Left lung (tissue), 10 donors: Measurements from ENCODE around the gene TRIM65. TPM values are rescaled to one million over a fixed set of nuclear protein-coding genes. Genes with fewer than 3 reads are reported as not detected.

ENCODE experiments used
- ATAC-seq: fragments of 200-7000 bp; cut with Tn5 transposase; one replicate; pipeline ENCODE4 v1.9.1; 2020; ENCODE audit warnings: moderate library complexity
- DNase-seq, 4 donors: peaks; one replicate each; pipeline ENCODE4 v3.0.0-alpha.2; 2013 to 2020
- H3K27ac ChIP-seq, 2 donors: fragments of 200-600 bp; sonication (generic) in 1 of 2; one replicate each; pipeline versions ENCODE4 v1.5.0 to v1.8.0; 2020 to 2021
- H3K27me3 ChIP-seq, 2 donors: fragments of 200-600 bp; sonication (generic) in 1 of 2; one replicate each; pipeline versions ENCODE4 v1.5.0 to v1.8.0; 2020 to 2021
- H3K36me3 ChIP-seq, 2 donors: fragments of 200-600 bp; sonication (generic) in 1 of 2; one replicate each; pipeline versions ENCODE4 v1.5.0 to v1.8.0; 2020 to 2021
- H3K4me1 ChIP-seq, 2 donors: fragments of 200-600 bp; one replicate each; pipeline ENCODE4 v1.8.0; 2021
- H3K4me3 ChIP-seq, 2 donors: fragments of 200-600 bp; sonication (generic) in 1 of 2; one replicate each; pipeline versions ENCODE4 v1.5.0 to v1.8.0; 2020 to 2021; ENCODE audit warnings: mild to moderate bottlenecking in 1 of 2
- H3K9me3 ChIP-seq, 2 donors: fragments of 200-600 bp; sonication (generic) in 1 of 2; one replicate each; pipeline versions ENCODE4 v1.5.0 to v1.8.0; 2020 to 2021
- CTCF ChIP-seq, 2 donors: fragments of 200-600 bp; sonication (generic) in 1 of 2; IDR thresholded peaks; one replicate each; pipeline versions ENCODE4 v1.5.0 to v1.8.0; 2021; ENCODE audit warnings: antibody characterized with exemption in 2 of 2
- intact Hi-C, 2 donors: fragments of 100-400 bp; cut with DNase I; formaldehyde crosslinking; loops; one replicate each; pipeline versions ENCODE4 v1.11.2 to v1.14.2; 2022
- polyA plus RNA-seq, 6 donors: library from polyadenylated mRNA; unstranded; fragments of 120-200 nt; gene quantifications; one replicate each; pipeline ENCODE4 v1.2.1, GENCODE V29; 2013; ENCODE audit not compliant: insufficient read length in 6 of 6
- total RNA-seq, 2 donors: library from RNA; stranded (reverse); fragmentation: NEBNext Ultra II Directional; extraction: Animal tissue kit (Norgen Biotek cat#: 25700); gene quantifications; one replicate each; pipeline ENCODE4 v1.2.1, GENCODE V29; 2021
- donor health status: DM: no; HTN: yes; CAD: no.
- donor health status: DM: no; HTN: no; CAD: no.

The TRIM65 gene
- total and polyA plus RNA-seq, 8 donors: 15.8 to 35.1 (median 20.0) TPM

GRCh38 chr17:75843577-75844529 lies 52.9 kb downstream of the TRIM65 start, which contains the start of gene UNC13D:
UNC13D (minus strand) TSS chr17:75844404; CDS start chr17:75844337, 67 bp downstream.
- no peaks in the 10 kb centered on the region for H3K27me3 ChIP-seq
- peak; percentile 14 for ATAC-seq
- no peaks in the 10 kb centered on the region for H3K9me3 ChIP-seq
- peak within 1 kb of the TSS; percentile 87 to 93 for H3K27ac ChIP-seq
- DNase-seq: peak in 2 of 4 donors; percentile 65 to 90
- H3K4me3 ChIP-seq: peak within 1 kb of the TSS; percentile 21 to 61
- H3K4me1 ChIP-seq: peaks cover 31 to 68% of the 10 kb centered on the region in 2 donors
- intact Hi-C loops: no loop called here
- H3K36me3 ChIP-seq: peaks cover 0 to 65% of the 10 kb centered on the region in 2 donors
- TF ChIP-seq CTCF (IDR thresholded peaks at IDR 0.05): no peak

GRCh38 chr17:75842963-75843576 lies 53.7 kb downstream of the TRIM65 start:
- H3K9me3 ChIP-seq: no peaks in the 10 kb centered on the region
- no peak for TF ChIP-seq CTCF (IDR thresholded peaks at IDR 0.05)
- peak overlapping the region; percentile 21 to 61 for H3K4me3 ChIP-seq
- intact Hi-C loops: no loop called here
- no peaks in the 10 kb centered on the region for H3K27me3 ChIP-seq
- H3K36me3 ChIP-seq: peaks cover 0 to 65% of the 10 kb centered on the region in 2 donors
- DNase-seq (peak in 1 of 4 donors; percentile 59), ATAC-seq (no peak)
- peaks cover 27 to 61% of the 10 kb centered on the region in 2 donors for H3K4me1 ChIP-seq
- peak overlapping the region in 1 of 2 donors; percentile 93 for H3K27ac ChIP-seq

GRCh38 chr17:75842411-75842810 lies 54.3 kb downstream of the TRIM65 start:
- H3K4me3 ChIP-seq: peak overlapping the region in 1 of 2 donors; percentile 61
- ATAC-seq (no peak), DNase-seq (peak in 1 of 4 donors; percentile 50)
- no peaks in the 10 kb centered on the region for H3K27me3 ChIP-seq
- intact Hi-C loops: no loop called here
- H3K4me1 ChIP-seq: peaks cover 26 to 54% of the 10 kb centered on the region in 2 donors
- peaks cover 0 to 65% of the 10 kb centered on the region in 2 donors for H3K36me3 ChIP-seq
- no peaks in the 10 kb centered on the region for H3K9me3 ChIP-seq
- no peak for TF ChIP-seq CTCF (IDR thresholded peaks at IDR 0.05)
- H3K27ac ChIP-seq: peak overlapping the region in 1 of 2 donors; percentile 93

GRCh38 chr17:75840799-75841164 lies 56.0 kb downstream of the TRIM65 start:
- peaks cover 15 to 38% of the 10 kb centered on the region in 2 donors for H3K4me1 ChIP-seq
- DNase-seq (peak in 1 of 4 donors; percentile 20), ATAC-seq (no peak)
- no peaks in the 10 kb centered on the region for H3K27me3 ChIP-seq
- no peak overlapping the region for H3K4me3 ChIP-seq
- peaks cover 0 to 65% of the 10 kb centered on the region in 2 donors for H3K36me3 ChIP-seq
- TF ChIP-seq CTCF (IDR thresholded peaks at IDR 0.05): no peak
- intact Hi-C loops: no loop called here
- H3K27ac ChIP-seq: no peak overlapping the region
- no peaks in the 10 kb centered on the region for H3K9me3 ChIP-seq
